Measurements from ENCODE around the gene PKNOX2. TPM values are rescaled to one million over a fixed set of nuclear protein-coding genes. Genes with fewer than 3 reads are reported as not detected.

PKNOX2 gene
- total RNA-seq, 3 donors from 2014 or later (not counting 1 experiment from before 2014, with no cell fraction given) = not detected

DNA sequence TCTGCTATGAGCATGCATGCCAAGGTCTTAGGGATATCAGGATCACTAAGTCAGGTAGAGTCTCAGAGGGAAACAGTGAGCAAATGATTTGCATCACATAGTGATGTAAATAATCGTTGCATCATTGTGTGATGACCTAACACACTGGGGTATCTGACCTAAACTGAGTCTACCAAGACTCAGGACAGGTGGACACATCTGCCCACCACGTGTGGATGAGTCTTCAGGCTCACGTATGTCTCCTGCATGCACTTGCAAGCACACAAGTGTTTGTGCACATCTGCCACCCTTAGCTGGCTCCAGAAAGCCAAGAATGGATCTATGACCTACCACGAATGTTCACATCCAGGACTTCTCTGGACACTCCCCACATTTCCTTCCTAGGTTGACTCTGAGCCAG is 220.3 kb downstream of the PKNOX2 start:
- Histone ChIP-seq H3K9me3 (ENCODE audit: control insufficient read depth, insufficient read depth, low read length) (no peaks in the 10 kb centered on the region), H3K27ac (ENCODE audit: low read length) (no peak overlapping the region), H3K36me3 (ENCODE audit: control insufficient read depth, insufficient read depth, low read length) (no peaks in the 10 kb centered on the region), H3K27me3 (ENCODE audit: control insufficient read depth, insufficient read depth, low read length) (peaks cover 4% of the 10 kb centered on the region), H3K4me1 (ENCODE audit: control insufficient read depth, insufficient read depth, low read length) (no peaks in the 10 kb centered on the region), H3K4me3 (ENCODE audit: low read length) (no peak overlapping the region)
- peaks cover 16 to 18% of the 10 kb centered on the region in 2 donors for H3K27me3 Mint-ChIP-seq (ENCODE audit: low read depth in 2 of 2)
- no peak overlapping the region for H3K4me3 Mint-ChIP-seq
- intact Hi-C loops (cut with micrococcal nuclease) = no loop called here
- no peaks in the 10 kb centered on the region for H3K36me3 Mint-ChIP-seq
- WGBS (ENCODE audit: insufficient coverage) = 66% methylated on average over 4 of the region's 4 CpGs
- DNase-seq = no peak
- no peak overlapping the region for H3K27ac Mint-ChIP-seq
- no peaks in the 10 kb centered on the region for H3K9me3 Mint-ChIP-seq
- no peak for ATAC-seq
- no peaks in the 10 kb centered on the region for H3K4me1 Mint-ChIP-seq
- TF ChIP-seq, protein P1, sequence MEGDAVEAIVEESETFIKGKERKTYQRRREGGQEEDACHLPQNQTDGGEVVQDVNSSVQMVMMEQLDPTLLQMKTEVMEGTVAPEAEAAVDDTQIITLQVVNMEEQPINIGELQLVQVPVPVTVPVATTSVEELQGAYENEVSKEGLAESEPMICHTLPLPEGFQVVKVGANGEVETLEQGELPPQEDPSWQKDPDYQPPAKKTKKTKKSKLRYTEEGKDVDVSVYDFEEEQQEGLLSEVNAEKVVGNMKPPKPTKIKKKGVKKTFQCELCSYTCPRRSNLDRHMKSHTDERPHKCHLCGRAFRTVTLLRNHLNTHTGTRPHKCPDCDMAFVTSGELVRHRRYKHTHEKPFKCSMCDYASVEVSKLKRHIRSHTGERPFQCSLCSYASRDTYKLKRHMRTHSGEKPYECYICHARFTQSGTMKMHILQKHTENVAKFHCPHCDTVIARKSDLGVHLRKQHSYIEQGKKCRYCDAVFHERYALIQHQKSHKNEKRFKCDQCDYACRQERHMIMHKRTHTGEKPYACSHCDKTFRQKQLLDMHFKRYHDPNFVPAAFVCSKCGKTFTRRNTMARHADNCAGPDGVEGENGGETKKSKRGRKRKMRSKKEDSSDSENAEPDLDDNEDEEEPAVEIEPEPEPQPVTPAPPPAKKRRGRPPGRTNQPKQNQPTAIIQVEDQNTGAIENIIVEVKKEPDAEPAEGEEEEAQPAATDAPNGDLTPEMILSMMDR (IDR thresholded peaks at IDR 0.05) = no peak

DNA sequence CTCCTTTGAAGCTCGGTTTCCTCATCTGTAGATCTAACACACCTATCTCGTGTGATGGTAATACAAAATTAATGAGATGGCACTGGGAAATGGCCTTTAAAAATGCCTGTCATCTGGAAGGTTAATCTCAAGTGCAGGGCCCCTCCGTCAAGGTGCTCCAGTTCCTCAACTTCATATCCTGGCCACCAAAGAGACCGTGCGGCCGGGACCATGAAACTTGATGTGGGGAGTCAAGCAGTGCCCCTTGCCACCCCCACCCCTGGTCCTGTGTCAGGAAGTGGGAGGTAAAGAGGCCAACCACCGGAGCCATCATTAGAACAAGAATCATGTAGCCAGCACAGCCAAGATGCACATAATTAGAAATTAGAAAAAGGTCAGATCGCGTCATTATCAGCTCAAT is 223.3 kb downstream of the PKNOX2 start:
- Mint-ChIP-seq H3K27ac (no peak overlapping the region), H3K27me3 (ENCODE audit: low read depth in 2 of 2) (peaks cover 14 to 25% of the 10 kb centered on the region in 2 donors), H3K4me1 (no peaks in the 10 kb centered on the region), H3K36me3 (no peaks in the 10 kb centered on the region), H3K4me3 (no peak overlapping the region), H3K9me3 (no peaks in the 10 kb centered on the region)
- DNase-seq = no peak
- no peaks in the 10 kb centered on the region for H3K36me3 ChIP-seq (ENCODE audit: control insufficient read depth, insufficient read depth, low read length)
- H3K9me3 ChIP-seq (ENCODE audit: control insufficient read depth, insufficient read depth, low read length) = no peaks in the 10 kb centered on the region
- TF ChIP-seq, protein P1 (IDR thresholded peaks at IDR 0.05) = no peak
- intact Hi-C loops (cut with micrococcal nuclease) = no loop called here
- WGBS (ENCODE audit: insufficient coverage) = 83% methylated on average over 7 of the region's 9 CpGs
- H3K27me3 ChIP-seq (ENCODE audit: control insufficient read depth, insufficient read depth, low read length) = no peaks in the 10 kb centered on the region
- H3K4me3 ChIP-seq (ENCODE audit: low read length) = no peak overlapping the region
- H3K4me1 ChIP-seq (ENCODE audit: control insufficient read depth, insufficient read depth, low read length) = no peaks in the 10 kb centered on the region
- no peak for ATAC-seq
- H3K27ac ChIP-seq (ENCODE audit: low read length) = no peak overlapping the region

DNA sequence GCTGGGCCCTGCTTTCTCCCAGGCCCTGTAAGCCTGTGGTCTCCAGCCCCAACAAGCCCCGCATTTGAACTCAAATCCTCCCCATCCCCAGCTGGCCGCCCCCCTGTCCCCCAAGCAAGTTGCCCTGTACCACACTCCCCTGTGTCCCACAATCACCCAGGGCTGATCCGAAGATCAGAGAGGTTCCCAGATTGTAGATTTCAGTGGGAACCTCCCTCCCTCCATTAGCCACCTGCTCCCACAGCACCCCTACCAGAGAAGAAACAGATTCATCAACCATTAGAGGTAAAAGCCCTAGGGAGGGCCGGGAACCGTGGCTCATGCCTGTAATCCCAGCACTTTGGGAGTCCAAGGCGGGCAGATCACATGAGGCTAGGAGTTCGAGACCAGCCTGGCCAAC is 224.1 kb downstream of the PKNOX2 start:
- H3K27ac Mint-ChIP-seq = no peak overlapping the region
- intact Hi-C loops (cut with micrococcal nuclease) = no loop called here
- H3K9me3 ChIP-seq (ENCODE audit: control insufficient read depth, insufficient read depth, low read length) = no peaks in the 10 kb centered on the region
- ATAC-seq (no peak), DNase-seq (no peak)
- H3K4me3 Mint-ChIP-seq = no peak overlapping the region
- H3K27me3 Mint-ChIP-seq (ENCODE audit: low read depth in 2 of 2) = peaks cover 14 to 25% of the 10 kb centered on the region in 2 donors
- no peak overlapping the region for H3K27ac ChIP-seq (ENCODE audit: low read length)
- TF ChIP-seq, protein P1 (IDR thresholded peaks at IDR 0.05) = no peak
- no peaks in the 10 kb centered on the region for H3K9me3 Mint-ChIP-seq
- no peaks in the 10 kb centered on the region for H3K4me1 Mint-ChIP-seq
- H3K4me1 ChIP-seq (ENCODE audit: control insufficient read depth, insufficient read depth, low read length) = no peaks in the 10 kb centered on the region
- no peaks in the 10 kb centered on the region for H3K27me3 ChIP-seq (ENCODE audit: control insufficient read depth, insufficient read depth, low read length)
- no peaks in the 10 kb centered on the region for H3K36me3 Mint-ChIP-seq
- no peaks in the 10 kb centered on the region for H3K36me3 ChIP-seq (ENCODE audit: control insufficient read depth, insufficient read depth, low read length)
- 92% methylated on average over 7 of the region's 7 CpGs for WGBS (ENCODE audit: insufficient coverage)
- no peak overlapping the region for H3K4me3 ChIP-seq (ENCODE audit: low read length)

Measured in natural killer cell (primary cell).